Duodenal mucosa (tissue), 2 donors: ENCODE measurements around the gene SLX4IP.

Source experiments
- H3K27ac ChIP-seq: one replicate; pipeline ENCODE4 v1.7.0; 2013; ENCODE audit warnings: low read depth, low read length
- H3K27me3 ChIP-seq, 2 donors: one replicate each; pipeline ENCODE4 v1.7.0; 2013; ENCODE audit warnings: low read length in 2 of 2, control low read depth in 1 of 2; ENCODE audit not compliant: insufficient read depth in 2 of 2, control insufficient read depth in 1 of 2
- H3K36me3 ChIP-seq, 2 donors: one replicate each; pipeline ENCODE4 v1.7.0; 2013; ENCODE audit warnings: low read length in 2 of 2, control low read depth in 1 of 2; ENCODE audit not compliant: insufficient read depth in 2 of 2, control insufficient read depth in 1 of 2
- H3K4me1 ChIP-seq, 2 donors: one replicate each; pipeline ENCODE4 v1.7.0; 2013; ENCODE audit warnings: low read length in 2 of 2, control low read depth in 1 of 2; ENCODE audit not compliant: insufficient read depth in 2 of 2, control insufficient read depth in 1 of 2
- H3K4me3 ChIP-seq, 2 donors: one replicate each; pipeline ENCODE4 v1.7.0; 2013; ENCODE audit warnings: low read length in 2 of 2, low read depth in 1 of 2
- H3K9ac ChIP-seq, 2 donors: one replicate each; pipeline ENCODE4 v1.7.0; 2013; ENCODE audit warnings: low read length in 2 of 2, low read depth in 1 of 2
- H3K9me3 ChIP-seq, 2 donors: one replicate each; pipeline ENCODE4 v1.7.0; 2013; ENCODE audit warnings: low read length in 2 of 2, control low read depth in 1 of 2; ENCODE audit not compliant: control insufficient read depth in 1 of 2

SLX4IP gene

GRCh38 chr20:10563935-10564492, 128.9 kb downstream of the SLX4IP start:
- no peaks in the 10 kb centered on the region for H3K27me3 ChIP-seq
- H3K27ac ChIP-seq, result no peak overlapping the region
- H3K36me3 ChIP-seq, result no peaks in the 10 kb centered on the region

GRCh38 chr20:10565191-10565921, 130.3 kb downstream of the SLX4IP start:
- H3K9ac ChIP-seq, result no peak overlapping the region
- H3K4me3 ChIP-seq, result no peak overlapping the region
- no peak overlapping the region for H3K27ac ChIP-seq

More at GRCh38 chr20:10563935-10564492, 128.9 kb downstream of the SLX4IP start:
- H3K4me3 ChIP-seq, result no peak overlapping the region
- H3K9me3 ChIP-seq, result no peaks in the 10 kb centered on the region
- peaks cover 8 to 16% of the 10 kb centered on the region in 2 donors for H3K4me1 ChIP-seq
- no peak overlapping the region for H3K9ac ChIP-seq

GRCh38 chr20:10565922-10566897, 131.1 kb downstream of the SLX4IP start:
- Histone ChIP-seq H3K4me3 (no peak overlapping the region), H3K9ac (no peak overlapping the region), H3K9me3 (no peaks in the 10 kb centered on the region), H3K4me1 (peaks cover 8 to 16% of the 10 kb centered on the region in 2 donors), H3K27me3 (no peaks in the 10 kb centered on the region), H3K36me3 (no peaks in the 10 kb centered on the region), H3K27ac (no peak overlapping the region)

More at GRCh38 chr20:10565191-10565921, 130.3 kb downstream of the SLX4IP start:
- Histone ChIP-seq H3K9me3 (no peaks in the 10 kb centered on the region), H3K4me1 (peaks cover 8 to 16% of the 10 kb centered on the region in 2 donors), H3K36me3 (no peaks in the 10 kb centered on the region), H3K27me3 (no peaks in the 10 kb centered on the region)

DNA sequence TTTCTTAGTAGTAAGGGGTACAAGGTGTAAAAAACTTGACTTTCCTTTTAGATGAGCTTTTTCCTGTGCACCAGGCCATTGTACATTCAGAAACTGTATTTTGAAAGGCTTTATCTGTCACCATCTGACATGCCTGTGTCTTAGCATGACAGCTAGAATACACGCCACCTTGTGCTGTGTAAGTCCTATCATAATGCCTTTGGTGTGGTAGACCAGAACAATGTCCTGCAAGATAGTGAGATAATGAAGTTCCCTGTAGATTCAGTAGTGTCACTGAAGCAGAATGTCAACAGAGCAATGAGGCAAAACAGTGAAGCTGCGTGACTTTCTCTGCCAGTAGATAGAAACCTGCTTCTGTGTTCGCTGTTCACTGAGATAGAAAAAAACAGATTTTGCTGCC, 132.9 kb downstream of the SLX4IP start:
- Histone ChIP-seq H3K36me3 (no peaks in the 10 kb centered on the region), H3K9me3 (no peaks in the 10 kb centered on the region), H3K4me1 (peaks cover 8 to 16% of the 10 kb centered on the region in 2 donors), H3K4me3 (no peak overlapping the region), H3K9ac (no peak overlapping the region), H3K27me3 (no peaks in the 10 kb centered on the region), H3K27ac (no peak overlapping the region)

- Histone ChIP-seq H3K9me3 (no peaks in the 10 kb centered on the region), H3K4me1 (peaks cover 4% of the 10 kb centered on the region in 2 donors), H3K4me3 (no peak overlapping the region), H3K27ac (no peak overlapping the region), H3K9ac (no peak overlapping the region), H3K27me3 (no peaks in the 10 kb centered on the region), H3K36me3 (no peaks in the 10 kb centered on the region)
Observed at GRCh38 chr20:10571313-10571815, 136.3 kb downstream of the SLX4IP start.

DNA sequence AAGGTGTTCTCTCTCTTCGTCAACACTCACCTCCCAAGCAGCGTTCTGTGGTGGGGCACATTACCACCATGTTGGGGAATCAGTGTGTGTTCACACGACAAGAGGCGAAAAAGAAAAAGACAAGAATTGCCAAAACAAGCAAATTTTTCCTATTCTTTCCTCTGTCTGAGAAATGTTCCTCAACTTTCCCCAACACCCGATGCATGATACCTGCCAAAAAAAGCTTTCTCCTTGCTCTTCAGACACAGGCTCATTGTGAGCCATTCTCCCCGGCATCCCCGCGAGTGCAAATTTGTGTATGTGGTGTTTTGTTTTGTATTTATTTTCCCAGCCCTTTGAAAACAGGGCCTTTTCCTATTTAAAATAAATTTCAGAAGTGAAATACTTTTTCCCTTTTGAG, 137.7 kb downstream of the SLX4IP start:
- H3K9me3 ChIP-seq, result no peaks in the 10 kb centered on the region
- no peak overlapping the region for H3K9ac ChIP-seq
- H3K36me3 ChIP-seq, result no peaks in the 10 kb centered on the region
- H3K27me3 ChIP-seq, result no peaks in the 10 kb centered on the region
- no peak overlapping the region for H3K27ac ChIP-seq
- no peaks in the 10 kb centered on the region for H3K4me1 ChIP-seq
- H3K4me3 ChIP-seq, result no peak overlapping the region

DNA sequence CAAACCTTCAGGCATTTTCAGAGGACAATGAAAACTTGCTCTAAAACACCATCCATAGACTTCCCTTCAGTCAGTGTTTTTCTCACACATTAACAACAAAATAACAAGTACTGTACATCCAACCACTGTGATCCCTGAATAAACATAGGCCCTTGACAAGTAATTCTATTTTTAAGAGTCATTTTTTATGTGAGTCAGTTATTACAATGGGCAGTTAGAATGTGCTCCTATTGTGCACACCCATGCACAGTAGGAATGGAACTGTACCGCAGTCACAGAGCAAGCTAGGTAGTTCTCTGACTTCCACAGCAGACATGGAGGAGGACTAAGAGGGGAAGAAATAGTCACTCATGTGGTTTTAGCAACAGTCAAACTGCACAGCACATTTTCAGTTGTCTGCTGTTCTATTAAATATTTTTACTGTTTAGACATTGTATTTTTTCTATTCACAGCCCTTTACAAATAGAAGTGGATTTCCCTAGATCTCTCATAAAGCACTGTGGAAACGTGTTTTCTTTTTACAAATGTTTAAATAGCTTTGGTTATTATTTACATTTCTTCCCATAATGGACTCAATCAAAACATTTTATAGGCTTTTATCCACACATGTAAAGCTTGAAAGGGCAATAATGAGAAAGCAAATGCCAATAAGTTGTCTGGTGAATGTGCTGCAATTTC, 138.3 kb downstream of the SLX4IP start:
- Histone ChIP-seq H3K4me3 (no peak overlapping the region), H3K27me3 (no peaks in the 10 kb centered on the region), H3K9me3 (no peaks in the 10 kb centered on the region), H3K27ac (no peak overlapping the region), H3K4me1 (peaks cover 0 to 2% of the 10 kb centered on the region in 2 donors), H3K9ac (no peak overlapping the region), H3K36me3 (no peaks in the 10 kb centered on the region)

DNA sequence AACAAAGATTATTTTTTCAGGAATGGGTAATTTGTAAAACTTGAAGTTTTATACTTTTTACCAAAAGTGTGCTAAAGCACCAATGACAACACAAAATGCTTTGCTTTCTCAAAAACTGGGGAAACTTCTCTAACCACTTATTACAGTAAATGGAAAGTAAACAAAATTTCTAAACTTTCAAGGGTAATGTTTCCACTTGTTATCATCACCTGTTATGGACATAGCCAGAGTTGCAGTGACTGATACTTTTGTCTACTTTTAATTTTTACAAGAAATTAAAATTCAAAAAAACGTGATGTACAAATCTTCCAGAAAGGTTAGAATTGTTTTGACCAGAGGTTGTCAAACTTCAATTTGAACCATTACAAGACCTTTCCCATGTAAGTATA, 138.8 kb downstream of the SLX4IP start:
- H3K27ac ChIP-seq, result no peak overlapping the region
- H3K9ac ChIP-seq, result no peak overlapping the region
- no peaks in the 10 kb centered on the region for H3K9me3 ChIP-seq
- H3K4me1 ChIP-seq, result peaks cover 0 to 7% of the 10 kb centered on the region in 2 donors
- no peaks in the 10 kb centered on the region for H3K36me3 ChIP-seq
- H3K27me3 ChIP-seq, result no peaks in the 10 kb centered on the region
- H3K4me3 ChIP-seq, result no peak overlapping the region

DNA sequence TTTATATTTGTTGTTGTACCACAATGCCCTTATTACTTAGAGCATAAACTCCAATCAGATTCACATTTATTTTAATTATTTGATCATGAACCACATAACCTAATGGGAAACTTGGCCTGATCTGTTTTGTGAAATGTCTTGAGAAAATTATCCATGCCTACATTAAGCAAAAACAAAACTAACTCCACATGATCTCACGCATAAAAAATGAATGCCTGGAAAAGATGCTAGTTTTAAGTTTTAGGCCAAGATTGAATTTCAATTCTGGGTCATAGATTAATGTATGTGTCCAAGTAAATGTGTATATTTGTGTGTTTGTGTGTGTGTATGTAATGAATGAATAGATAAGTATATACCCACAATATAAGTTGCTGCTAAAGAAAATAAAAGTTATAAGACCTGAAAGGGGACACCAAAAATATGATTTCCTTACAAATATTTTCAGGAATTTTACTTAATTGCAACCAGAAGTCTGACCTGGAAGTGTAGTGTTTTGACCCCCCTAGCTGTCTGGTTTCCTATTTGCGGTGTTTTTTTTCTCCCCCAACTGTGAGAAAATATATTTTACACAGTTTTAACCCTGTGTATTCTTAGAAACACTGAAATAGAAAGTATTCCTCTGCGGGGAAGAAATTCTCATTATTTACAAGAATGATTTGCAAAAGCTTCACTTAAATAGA, 141.4 kb downstream of the SLX4IP start:
- H3K9me3 ChIP-seq, result no peaks in the 10 kb centered on the region
- H3K27ac ChIP-seq, result no peak overlapping the region
- peaks cover 3 to 4% of the 10 kb centered on the region in 2 donors for H3K36me3 ChIP-seq
- H3K4me1 ChIP-seq, result peaks cover 0 to 8% of the 10 kb centered on the region in 2 donors
- no peak overlapping the region for H3K9ac ChIP-seq
- no peak overlapping the region for H3K4me3 ChIP-seq
- H3K27me3 ChIP-seq, result no peaks in the 10 kb centered on the region
